CD4-positive, alpha-beta T cell treated with Interferon gamma for 1 hour (primary cell): ENCODE results near the gene FAM240B.

Source experiments
- DNase-seq: peaks from one replicate; pipeline ENCODE4 v3.0.0-alpha.2; 2020

The FAM240B gene

GRCh38 chr9:38662763-38663593, 57.0 kb downstream of the FAM240B start:
- no peak for DNase-seq

- DNase-seq = no peak
These were observed 60.4 kb downstream of the FAM240B start for GRCh38 chr9:38659538-38659937.

GRCh38 chr9:38656896-38657295, 63.0 kb downstream of the FAM240B start:
- no peak for DNase-seq

- DNase-seq = no peak
These were observed 67.4 kb downstream of the FAM240B start for GRCh38 chr9:38652486-38652885.

- no peak for DNase-seq
These were observed 67.9 kb downstream of the FAM240B start for GRCh38 chr9:38652044-38652443.

GRCh38 chr9:38651400-38652042, 68.4 kb downstream of the FAM240B start:
- no peak for DNase-seq

- DNase-seq = no peak
These were observed 69.4 kb downstream of the FAM240B start for GRCh38 chr9:38650564-38650963.

- DNase-seq = no peak
These were observed 70.1 kb downstream of the FAM240B start for GRCh38 chr9:38649731-38650363.

- no peak for DNase-seq
These were observed 75.3 kb downstream of the FAM240B start for GRCh38 chr9:38644601-38645000.
